Occipital lobe (tissue), 2 donors: ENCODE measurements around the gene MYH16. TPM values are rescaled to one million over a fixed set of nuclear protein-coding genes. Genes with fewer than 3 reads are reported as not detected.
"Not testable (repeated sequence)": the region's sequence is repeated elsewhere in the genome, so short reads cannot be mapped to it uniquely, and the experiment has no call there.

Experiments used
- DNase-seq: peaks from one replicate; lab custom pipeline; 2025; lab: John Stamatoyannopoulos, UW
- total RNA-seq: library from RNA; depleted of rRNA; stranded (reverse); fragments of >200 nt; gene quantifications from one replicate; pipeline ENCODE4 v1.2.3, GENCODE V29; 2014

Gene MYH16
- total RNA-seq, 1 donor from 2014 or later = not detected

DNA sequence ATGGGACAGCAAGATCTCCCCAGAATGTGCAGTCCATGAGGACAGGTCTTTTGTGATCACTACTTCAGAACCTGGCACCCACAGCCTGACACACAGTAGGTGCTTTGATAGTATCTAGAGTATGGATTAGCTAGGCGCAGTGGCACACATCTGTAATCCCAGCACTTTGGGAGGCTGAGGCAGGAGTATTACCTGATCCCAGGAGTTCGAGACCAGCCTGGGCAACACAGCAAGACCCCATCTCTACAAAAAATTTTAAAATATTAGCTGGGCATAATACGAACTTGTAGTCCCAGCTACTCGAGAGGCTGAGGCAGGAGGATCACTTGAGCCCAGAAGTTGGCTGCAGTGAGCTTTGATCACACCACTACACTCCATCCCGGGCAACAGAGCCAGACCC, 79.6 kb downstream of the MYH16 start:
- DNase-seq = no peak

DNA sequence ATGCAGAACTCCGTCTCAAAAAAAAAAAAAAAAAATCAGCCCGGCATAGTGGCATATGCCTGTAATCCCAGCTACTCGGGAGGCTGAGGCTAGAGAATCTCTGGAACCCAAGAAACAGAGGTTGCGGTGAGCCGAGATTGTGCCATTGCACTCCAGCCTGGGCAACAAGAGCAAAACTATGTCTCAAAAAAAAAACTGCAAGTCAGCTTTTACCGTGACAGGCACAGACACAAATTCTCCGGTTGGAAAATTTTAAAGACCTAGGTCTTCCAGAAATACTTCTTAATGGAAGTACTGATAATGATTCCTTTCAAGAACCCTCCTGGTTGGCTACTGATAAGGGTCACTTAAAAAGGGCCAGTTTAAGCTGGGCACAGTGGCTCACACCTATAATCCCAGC, 82.5 kb downstream of the MYH16 start:
- no peak for DNase-seq

DNA sequence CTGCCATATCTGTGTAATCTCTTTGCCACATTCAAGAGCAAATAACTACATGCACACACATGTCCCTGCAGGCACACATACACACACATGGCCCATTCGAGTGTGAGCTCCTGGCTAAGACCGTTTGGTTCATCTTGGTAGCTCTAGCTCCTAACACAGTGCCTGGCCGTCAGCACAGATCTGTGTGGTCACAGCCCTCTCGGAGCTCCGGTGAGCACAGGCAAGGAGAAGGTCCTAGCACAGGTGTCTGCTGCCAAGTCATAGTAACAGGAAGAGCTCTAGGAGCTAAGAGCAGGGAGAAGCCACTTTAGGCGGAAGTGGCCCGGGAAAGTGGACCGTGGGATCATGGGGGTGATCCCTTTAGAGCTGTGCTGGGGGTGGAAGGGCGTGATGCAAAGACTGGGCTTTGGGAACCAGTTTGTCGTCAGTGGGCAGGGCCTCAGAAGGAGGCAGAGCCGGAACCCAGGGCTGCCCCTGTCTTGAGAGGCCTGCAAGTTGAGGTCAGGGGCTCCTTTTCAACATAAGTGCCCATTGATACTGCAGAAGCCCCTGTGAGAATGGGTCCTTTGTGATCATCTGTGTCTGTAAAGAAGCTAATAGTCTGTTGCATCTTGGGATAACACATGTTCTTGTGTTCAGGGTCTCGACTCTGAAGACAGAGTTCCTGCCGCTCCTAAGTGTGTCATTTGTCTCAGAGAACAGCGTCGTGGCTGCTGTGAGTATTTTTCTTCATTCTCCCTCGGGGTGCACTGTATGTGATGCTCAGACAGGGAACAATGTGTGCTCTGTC, 85.3 kb downstream of the MYH16 start:
- DNase-seq = no peak

DNA sequence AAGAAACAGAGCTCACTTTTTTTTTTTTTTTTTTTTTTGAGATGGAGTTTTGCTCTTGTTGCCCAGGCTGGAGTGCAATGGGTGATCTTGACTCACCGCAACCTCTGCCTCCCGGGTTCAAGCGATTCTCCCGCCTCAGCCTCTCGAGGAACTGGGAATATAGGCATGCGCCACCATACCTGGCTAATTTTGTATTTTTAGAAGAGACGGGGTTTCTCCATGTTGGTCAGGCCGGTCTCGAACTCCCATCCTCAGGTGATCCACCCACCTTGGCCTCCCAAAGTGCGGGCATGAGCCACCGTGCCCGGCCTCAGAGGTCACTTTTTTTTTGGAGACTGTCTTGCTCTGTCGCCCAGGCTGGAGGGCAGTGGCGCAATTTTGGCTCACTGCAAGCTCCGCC, 85.9 kb downstream of the MYH16 start:
- not testable (repeated sequence) for DNase-seq

DNA sequence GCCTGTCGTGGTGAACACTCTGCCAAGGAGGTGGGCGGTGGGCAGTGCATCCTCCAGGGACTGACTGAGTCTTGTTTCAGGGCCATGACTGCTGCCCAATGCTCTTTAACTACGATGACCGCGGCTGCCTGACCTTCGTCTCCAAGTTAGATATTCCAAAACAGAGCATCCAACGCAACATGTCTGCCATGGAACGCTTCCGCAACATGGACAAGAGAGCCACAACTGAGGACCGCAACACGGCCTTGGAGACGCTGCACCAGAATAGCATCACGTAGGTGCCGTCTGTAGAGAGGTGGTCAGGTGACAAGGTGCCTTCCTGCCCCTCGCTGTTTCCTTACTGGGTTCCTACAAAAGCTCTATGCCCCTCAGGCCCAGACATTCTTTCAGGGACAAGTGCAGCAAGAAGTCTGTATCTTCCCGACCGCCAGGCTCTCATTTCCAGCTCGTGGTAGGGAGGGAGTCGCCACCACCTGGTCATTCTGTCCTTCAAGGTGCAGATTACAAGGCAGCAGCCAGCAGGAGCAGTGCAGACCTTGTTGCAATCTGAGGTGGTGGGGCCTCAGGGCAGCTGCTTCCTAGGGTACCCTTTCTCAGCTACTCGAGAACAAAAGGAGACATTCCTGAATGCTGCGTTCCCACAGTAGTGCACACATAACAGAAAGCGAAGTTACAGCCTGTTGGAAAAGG, 87.0 kb downstream of the MYH16 start:
- no peak for DNase-seq

Other genes starting within 250 kb of the MYH16 start
- 24.6 TPM for gene SMURF1, start 128.7 kb upstream of the MYH16 start, total RNA-seq
- gene KPNA7, start 64.7 kb upstream of the MYH16 start, total RNA-seq = not detected
- 72.1 TPM for gene ARPC1A, start 53.1 kb downstream of the MYH16 start, total RNA-seq
- gene ARPC1B, start 101.9 kb downstream of the MYH16 start, total RNA-seq = 11.9 TPM
- 12.6 TPM for gene PDAP1, start 135.8 kb downstream of the MYH16 start, total RNA-seq
- gene BUD31, start 136.1 kb downstream of the MYH16 start, total RNA-seq = 55.2 TPM
- 6.6 TPM for gene PTCD1, start 166.0 kb downstream of the MYH16 start, total RNA-seq
- 24.2 TPM for gene CPSF4, start 166.1 kb downstream of the MYH16 start, total RNA-seq
- gene ATP5MF, start 193.3 kb downstream of the MYH16 start, total RNA-seq = 256 TPM
- 25.3 TPM for gene ZNF789, start 200.1 kb downstream of the MYH16 start, total RNA-seq
- gene ZNF394, start 227.4 kb downstream of the MYH16 start, total RNA-seq = 36.3 TPM
- 19.8 TPM for gene ZKSCAN5, start 231.8 kb downstream of the MYH16 start, total RNA-seq